SK-N-SH (cell line): ENCODE measurements around the gene RNASET2.

Experiments used
- CHD2 ChIP-seq: fragments of 150-350 bp; IDR thresholded peaks from 2 replicates; pipeline ENCODE4 v1.6.1; 2018; ENCODE audit warnings: low read length; ENCODE audit not compliant: partially characterized antibody
- CTCF ChIP-seq: fragments of 200-600 bp; sonication (generic); IDR thresholded peaks from 2 replicates; pipeline ENCODE4 v1.6.1; 2017; ENCODE audit warnings: antibody characterized with exemption, mild to moderate bottlenecking, moderate library complexity
- EP300 ChIP-seq, 2 experiments: IDR thresholded peaks; 2 replicates each; pipeline versions ENCODE4 v1.4.0 to v1.6.1; 2012; ENCODE audit warnings: borderline replicate concordance in 1 of 2, low read depth in 1 of 2, low read length in 1 of 2
- FOXJ3 ChIP-seq: sonication (generic); formaldehyde crosslinking; IDR thresholded peaks from 2 replicates; pipeline ENCODE4 v1.5.1; 2020; ENCODE audit warnings: mild to moderate bottlenecking, missing genetic modification reagents
- GABPA ChIP-seq: IDR thresholded peaks from 2 replicates; pipeline ENCODE4 v1.4.0; 2012; ENCODE audit warnings: low read depth, mild to moderate bottlenecking
- GATA2 ChIP-seq: sonication (generic); formaldehyde crosslinking; IDR thresholded peaks from 2 replicates; pipeline ENCODE4 v1.5.0; 2020; ENCODE audit warnings: mild to moderate bottlenecking, missing genetic modification reagents
- MAX ChIP-seq: IDR thresholded peaks from 2 replicates; pipeline ENCODE4 v1.4.0; 2012; ENCODE audit warnings: low read depth
- MXI1 ChIP-seq: IDR thresholded peaks from 2 replicates; pipeline ENCODE4 v1.6.1; 2012; ENCODE audit warnings: mild to moderate bottlenecking, low read depth, low read length, improper control_type of control experiment
- POLR2AphosphoS5 ChIP-seq: IDR thresholded peaks from 2 replicates; pipeline ENCODE4 v1.6.1; 2012; ENCODE audit warnings: low read depth, low read length
- SIN3A ChIP-seq: IDR thresholded peaks from 2 replicates; pipeline ENCODE4 v1.6.1; 2012; ENCODE audit warnings: low read depth, mild to moderate bottlenecking, low read length, moderate library complexity, borderline replicate concordance
- TCF12 ChIP-seq: IDR thresholded peaks from 2 replicates; pipeline ENCODE4 v1.4.0; 2012
- TEAD4 ChIP-seq: IDR thresholded peaks from 2 replicates; pipeline ENCODE4 v1.4.0; 2012; ENCODE audit warnings: mild to moderate bottlenecking, borderline replicate concordance; ENCODE audit not compliant: insufficient read depth
- USF2 ChIP-seq: fragments of 150-350 bp; IDR thresholded peaks from 2 replicates; pipeline ENCODE4 v1.6.1; 2017; ENCODE audit warnings: antibody characterized with exemption, low read length, low read depth, borderline replicate concordance
- YY1 ChIP-seq: IDR thresholded peaks from 2 replicates; pipeline ENCODE4 v1.4.0; 2012; ENCODE audit warnings: low read depth, mild to moderate bottlenecking

GRCh38 chr6:166999145-166999883, 43.0 kb upstream of the RNASET2 start, which contains the start of gene CEP43:
- TF ChIP-seq CTCF = no peak
- no peak for TF ChIP-seq MAX
- TF ChIP-seq GABPA = no peak
- no peak; the same call in 1 of the 2 replicates for TF ChIP-seq TCF12
- TF ChIP-seq YY1 = peak; percentile 94
- TF ChIP-seq EP300 (IDR thresholded peaks at IDR 0.05; ENCODE audit: borderline replicate concordance in 1 of 2, low read depth in 1 of 2, low read length in 1 of 2) = peak in 1 of 2 experiments; percentile 54; a peak in 1 of 4 replicates
- TF ChIP-seq TEAD4 = no peak
- no peak for TF ChIP-seq CHD2
- TF ChIP-seq MXI1 = peak; percentile 54
- TF ChIP-seq USF2 = no peak
- TF ChIP-seq POLR2AphosphoS5 = peak; percentile 62; the same call in 1 of the 2 replicates
- no peak for TF ChIP-seq GATA2 (CRISPR knock-in tag)
- no peak for TF ChIP-seq FOXJ3 (CRISPR knock-in tag)
- TF ChIP-seq SIN3A = peak; percentile 12; the same call in 1 of the 2 replicates
